Naive thymus-derived CD4-positive, alpha-beta T cell (primary cell): ENCODE measurements around the gene SMAD1. TPM values are rescaled to one million over a fixed set of nuclear protein-coding genes. Genes with fewer than 3 reads are reported as not detected.

Experiments
- ATAC-seq: fragments of 150-1000 bp; cut with Tn5 transposase; 2 replicates; pipeline ENCODE4 v1.10.0; 2021; ENCODE audit warnings: mild to moderate bottlenecking, moderate library complexity
- CTCF ChIA-PET: fragments of 350-600 bp; sonication (Branson Sonifier 250); formaldehyde crosslinking; loops from one replicate; lab custom pipeline; 2021; ENCODE audit warnings: antibody characterized with exemption; lab: Charles Lee
- POLR2A ChIA-PET: fragments of 350-600 bp; sonication (Branson Sonifier 250); formaldehyde crosslinking; loops from one replicate; lab custom pipeline; 2021; ENCODE audit warnings: antibody characterized with exemption, inconsistent platforms; lab: Charles Lee
- DNase-seq, 9 donors: peaks; one replicate each; pipeline versions ENCODE4 v3.0.0 to v3.0.0-alpha.2; 2020 to 2022; ENCODE audit warnings: mixed read lengths in 1 of 9
- H3K27ac ChIP-seq: one replicate; pipeline ENCODE4 v1.7.0; 2013; ENCODE audit warnings: mild to moderate bottlenecking, low read depth, low read length, moderate library complexity
- H3K27me3 ChIP-seq, 2 donors: one replicate each; pipeline ENCODE4 v1.7.0; 2013; ENCODE audit warnings: low read length in 2 of 2, mild to moderate bottlenecking in 2 of 2, moderate library complexity in 2 of 2; ENCODE audit not compliant: control insufficient read depth in 2 of 2, insufficient read depth in 2 of 2
- H3K36me3 ChIP-seq, 3 experiments: 1 replicate in 2 of 3; 2 replicates in 1 of 3; pipeline ENCODE4 v1.7.0; 2013; ENCODE audit warnings: low read length in 3 of 3, mild to moderate bottlenecking in 3 of 3, moderate library complexity in 1 of 3; ENCODE audit not compliant: insufficient read depth in 3 of 3, control insufficient read depth in 2 of 3
- H3K4me1 ChIP-seq, 2 donors: one replicate each; pipeline ENCODE4 v1.7.0; 2013; ENCODE audit warnings: low read length in 2 of 2, mild to moderate bottlenecking in 2 of 2, moderate library complexity in 1 of 2; ENCODE audit not compliant: control insufficient read depth in 2 of 2, insufficient read depth in 2 of 2
- H3K4me3 ChIP-seq: 2 replicates; pipeline ENCODE4 v1.7.0; 2013; ENCODE audit warnings: mild to moderate bottlenecking, low read length
- H3K9me3 ChIP-seq, 3 experiments: 1 replicate in 2 of 3; 2 replicates in 1 of 3; pipeline ENCODE4 v1.7.0; 2013; ENCODE audit warnings: low read length in 3 of 3; ENCODE audit not compliant: control insufficient read depth in 2 of 3
- H3K27ac Mint-ChIP-seq, 9 donors: one replicate each; pipeline ENCODE4 v1.8.0; 2020 to 2022; ENCODE audit warnings: mixed read lengths in 9 of 9, mild to moderate bottlenecking in 8 of 9, moderate library complexity in 5 of 9, inconsistent platforms in 2 of 9
- H3K27me3 Mint-ChIP-seq, 5 donors: one replicate each; pipeline ENCODE4 v1.8.0; 2021 to 2022; ENCODE audit warnings: mixed read lengths in 5 of 5, mild to moderate bottlenecking in 1 of 5
- H3K36me3 Mint-ChIP-seq, 5 donors: one replicate each; pipeline ENCODE4 v1.8.0; 2020 to 2022; ENCODE audit warnings: mixed read lengths in 5 of 5, mild to moderate bottlenecking in 3 of 5, inconsistent platforms in 1 of 5
- H3K4me1 Mint-ChIP-seq, 7 donors: one replicate each; pipeline ENCODE4 v1.8.0; 2020 to 2022; ENCODE audit warnings: mixed read lengths in 7 of 7, mild to moderate bottlenecking in 3 of 7, inconsistent platforms in 1 of 7
- H3K4me3 Mint-ChIP-seq, 10 donors: one replicate each; pipeline ENCODE4 v1.8.0; 2020 to 2022; ENCODE audit warnings: mild to moderate bottlenecking in 10 of 10, mixed read lengths in 10 of 10, moderate library complexity in 6 of 10, inconsistent platforms in 2 of 10
- H3K9me3 Mint-ChIP-seq, 11 donors: one replicate each; pipeline ENCODE4 v1.8.0; 2020 to 2022; ENCODE audit warnings: mixed read lengths in 11 of 11, mild to moderate bottlenecking in 4 of 11, inconsistent platforms in 1 of 11, moderate library complexity in 1 of 11
- intact Hi-C, 2 donors: fragments of 100-400 bp; cut with micrococcal nuclease; formaldehyde crosslinking; loops; one replicate each; pipeline ENCODE4 v1.15.1; 2023
- polyA plus RNA-seq, 2 donors: library from polyadenylated mRNA; unstranded; fragments of 300-500 nt; fragmentation: Illumina TruSeq; gene quantifications; one replicate each; pipeline ENCODE4 v1.2.3, GENCODE V29; 2021
- total RNA-seq, 6 experiments: library from RNA in 5 of 6; stranded (reverse) in 5 of 6; gene quantifications; 1 replicate in 5 of 6; 2 replicates in 1 of 6; pipeline ENCODE4 v1.2.3 and lab custom pipeline; 2021 to 2026

SMAD1 gene
- total and polyA plus RNA-seq, 7 experiments from 2014 or later: 0.29 to 13.5 (median 1.1) TPM

DNA sequence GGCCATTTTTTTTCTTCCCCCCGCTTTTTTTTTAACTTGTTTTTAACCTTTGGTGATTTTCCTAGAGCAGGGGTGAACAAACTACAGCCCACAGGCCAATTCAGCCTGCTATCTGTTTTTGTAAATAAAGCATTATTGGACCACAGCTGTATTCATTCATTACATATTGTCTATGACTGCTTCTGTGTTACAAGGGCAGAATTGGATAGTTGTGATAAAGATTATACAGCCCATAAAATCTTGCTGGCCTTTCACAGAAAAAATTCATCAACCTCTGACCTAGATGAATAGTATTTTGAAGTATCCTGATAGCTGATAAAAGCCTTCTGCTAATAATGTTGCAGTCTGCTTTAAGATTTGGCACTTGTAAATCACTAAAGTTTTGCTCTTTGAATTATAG lies 63.4 kb downstream of the SMAD1 start:
- no peak overlapping the region for H3K27ac Mint-ChIP-seq
- Histone ChIP-seq H3K27ac (no peak overlapping the region), H3K4me3 (no peak overlapping the region), H3K9me3 (no peaks in the 10 kb centered on the region), H3K27me3 (no peaks in the 10 kb centered on the region), H3K4me1 (no peaks in the 10 kb centered on the region), H3K36me3 (no peaks in the 10 kb centered on the region)
- intact Hi-C loops: no loop called here
- H3K36me3 Mint-ChIP-seq: no peaks in the 10 kb centered on the region
- CTCF ChIA-PET: no interaction called here
- ATAC-seq: no peak
- H3K4me3 Mint-ChIP-seq: no peak overlapping the region
- H3K9me3 Mint-ChIP-seq: no peaks in the 10 kb centered on the region
- DNase-seq: no peak
- peaks cover 0 to 7% (median 0%) of the 10 kb centered on the region in 5 donors for H3K27me3 Mint-ChIP-seq
- peaks cover 0 to 4% (median 0%) of the 10 kb centered on the region in 7 donors for H3K4me1 Mint-ChIP-seq
- POLR2A ChIA-PET: no interaction called here

DNA sequence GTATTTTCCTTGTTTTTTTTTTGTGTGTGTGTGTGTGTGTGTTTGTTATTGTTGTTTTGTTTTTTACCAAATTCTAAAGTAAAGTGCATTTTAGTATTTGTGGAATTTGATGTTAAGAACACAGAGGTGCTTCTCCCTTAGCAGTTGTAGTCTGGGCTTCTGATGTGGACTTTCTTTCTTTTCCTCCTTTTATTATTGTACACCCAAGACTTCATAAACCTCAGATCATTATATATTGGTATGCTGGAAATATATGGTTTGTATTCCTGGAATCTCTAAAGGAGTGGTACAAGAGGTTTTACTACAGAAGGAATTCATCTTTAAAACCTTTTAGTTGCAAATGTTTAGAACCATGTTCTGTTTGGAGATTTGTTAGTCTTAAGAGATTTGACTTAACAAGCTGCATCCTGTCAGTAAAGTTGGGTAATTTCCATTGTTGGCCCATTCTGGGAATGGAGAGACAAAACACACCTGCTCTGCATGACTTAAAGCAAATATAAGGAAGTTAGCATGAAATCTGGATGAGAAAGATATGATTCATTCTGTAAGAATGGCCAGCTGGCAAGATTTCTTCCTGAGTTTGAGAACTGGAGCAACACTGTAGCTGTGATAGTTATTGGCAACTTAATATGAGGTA lies 64.0 kb downstream of the SMAD1 start:
- ChIA-PET POLR2A (no interaction called here), CTCF (no interaction called here)
- Histone ChIP-seq H3K27ac (no peak overlapping the region), H3K9me3 (no peaks in the 10 kb centered on the region), H3K4me1 (no peaks in the 10 kb centered on the region), H3K4me3 (no peak overlapping the region), H3K36me3 (no peaks in the 10 kb centered on the region), H3K27me3 (no peaks in the 10 kb centered on the region)
- DNase-seq (no peak), ATAC-seq (no peak)
- Mint-ChIP-seq H3K36me3 (no peaks in the 10 kb centered on the region), H3K9me3 (no peaks in the 10 kb centered on the region), H3K4me3 (no peak overlapping the region), H3K27ac (no peak overlapping the region), H3K4me1 (peaks cover 0 to 3% (median 0%) of the 10 kb centered on the region in 7 donors), H3K27me3 (peaks cover 0 to 7% (median 0%) of the 10 kb centered on the region in 5 donors)
- intact Hi-C loops: no loop called here

GRCh38 chr4:145546175-145546915 lies 64.7 kb downstream of the SMAD1 start:
- no peak overlapping the region for H3K4me3 ChIP-seq
- no peak overlapping the region for H3K27ac ChIP-seq
- ATAC-seq (no peak), DNase-seq (no peak)
- Mint-ChIP-seq H3K4me1 (no peaks in the 10 kb centered on the region), H3K36me3 (no peaks in the 10 kb centered on the region), H3K27ac (no peak overlapping the region), H3K4me3 (no peak overlapping the region), H3K27me3 (peaks cover 0 to 7% (median 0%) of the 10 kb centered on the region in 5 donors), H3K9me3 (no peaks in the 10 kb centered on the region)
- intact Hi-C loops: no loop called here
- no peaks in the 10 kb centered on the region for H3K27me3 ChIP-seq
- H3K36me3 ChIP-seq: no peaks in the 10 kb centered on the region
- ChIA-PET POLR2A (no interaction called here), CTCF (interaction anchor here (0.6 kb wide), 1 partner anchor 311 kb away, joined by 3 read pairs; no protein-coding TSS in a partner anchor)
- no peaks in the 10 kb centered on the region for H3K4me1 ChIP-seq
- no peaks in the 10 kb centered on the region for H3K9me3 ChIP-seq

- Histone ChIP-seq H3K36me3 (no peaks in the 10 kb centered on the region), H3K27ac (no peak overlapping the region), H3K27me3 (no peaks in the 10 kb centered on the region), H3K4me1 (no peaks in the 10 kb centered on the region), H3K9me3 (no peaks in the 10 kb centered on the region), H3K4me3 (no peak overlapping the region)
- no peaks in the 10 kb centered on the region for H3K36me3 Mint-ChIP-seq
- H3K4me3 Mint-ChIP-seq: no peak overlapping the region
- H3K4me1 Mint-ChIP-seq: peaks cover 0 to 5% (median 5%) of the 10 kb centered on the region in 7 donors
- intact Hi-C loops: no loop called here
- no peak for DNase-seq
- POLR2A ChIA-PET: no interaction called here
- no peaks in the 10 kb centered on the region for H3K27me3 Mint-ChIP-seq
- H3K27ac Mint-ChIP-seq: no peak overlapping the region
- ATAC-seq: no peak
- CTCF ChIA-PET: no interaction called here
- no peaks in the 10 kb centered on the region for H3K9me3 Mint-ChIP-seq
Measured at GRCh38 chr4:145551660-145552059, 70.0 kb downstream of the SMAD1 start.

- no peak overlapping the region for H3K27ac ChIP-seq
Measured at GRCh38 chr4:145552181-145552822, 70.6 kb downstream of the SMAD1 start.

GRCh38 chr4:145553375-145553774 lies 71.7 kb downstream of the SMAD1 start:
- Histone ChIP-seq H3K27me3 (no peaks in the 10 kb centered on the region), H3K27ac (no peak overlapping the region), H3K36me3 (no peaks in the 10 kb centered on the region), H3K4me1 (no peaks in the 10 kb centered on the region), H3K4me3 (no peak overlapping the region), H3K9me3 (no peaks in the 10 kb centered on the region)
- ATAC-seq (no peak), DNase-seq (no peak)
- H3K27me3 Mint-ChIP-seq: no peaks in the 10 kb centered on the region
- ChIA-PET POLR2A (no interaction called here), CTCF (no interaction called here)
- no peaks in the 10 kb centered on the region for H3K9me3 Mint-ChIP-seq
- H3K27ac Mint-ChIP-seq: no peak overlapping the region
- no peak overlapping the region for H3K4me3 Mint-ChIP-seq
- intact Hi-C loops: no loop called here
- no peaks in the 10 kb centered on the region for H3K36me3 Mint-ChIP-seq
- H3K4me1 Mint-ChIP-seq: peaks cover 0 to 5% (median 5%) of the 10 kb centered on the region in 7 donors

More at GRCh38 chr4:145552181-145552822, 70.6 kb downstream of the SMAD1 start:
- intact Hi-C loops: no loop called here
- no peak overlapping the region for H3K4me3 Mint-ChIP-seq
- Histone ChIP-seq H3K4me3 (no peak overlapping the region), H3K36me3 (no peaks in the 10 kb centered on the region), H3K27me3 (no peaks in the 10 kb centered on the region), H3K4me1 (no peaks in the 10 kb centered on the region), H3K9me3 (no peaks in the 10 kb centered on the region)
- H3K27ac Mint-ChIP-seq: no peak overlapping the region
- no peak for ATAC-seq
- no peaks in the 10 kb centered on the region for H3K27me3 Mint-ChIP-seq
- H3K4me1 Mint-ChIP-seq: peaks cover 0 to 5% (median 5%) of the 10 kb centered on the region in 7 donors
- ChIA-PET CTCF (no interaction called here), POLR2A (no interaction called here)
- no peaks in the 10 kb centered on the region for H3K9me3 Mint-ChIP-seq
- DNase-seq: no peak
- H3K36me3 Mint-ChIP-seq: no peaks in the 10 kb centered on the region
